22Rv1 (cell line): ENCODE measurements around the gene ATRNL1.

ENCODE experiments used
- ZFX ChIP-seq: fragments of 450-650 bp; IDR thresholded peaks from 2 replicates; pipeline ENCODE4 v1.6.1; 2017; ENCODE audit warnings: antibody characterized with exemption, borderline replicate concordance
- TF ChIP-seq, protein P1 (sequence below): fragments of 450-650 bp; IDR thresholded peaks from 2 replicates; pipeline ENCODE4 v1.5.1; 2017; ENCODE audit warnings: mild to moderate bottlenecking

DNA sequence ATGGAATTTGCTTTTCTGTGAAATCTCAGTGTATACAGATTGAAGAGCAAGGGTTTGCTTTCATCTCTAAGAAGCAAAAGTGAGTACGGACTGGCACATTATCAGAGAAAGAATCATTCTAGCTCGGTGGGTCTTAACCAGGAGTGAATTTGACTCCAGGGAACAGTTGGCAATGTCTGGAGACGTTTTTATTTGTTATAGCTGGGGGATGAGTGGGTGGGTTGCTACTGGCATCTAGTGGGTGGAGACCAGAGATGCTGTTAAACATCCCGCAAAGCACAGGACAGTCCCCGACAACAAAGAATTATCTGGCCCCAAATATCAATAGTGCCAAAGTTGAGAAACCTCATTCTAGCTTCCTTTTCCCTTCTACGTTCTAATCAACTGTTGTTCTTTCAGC is 43.8 kb upstream of the ATRNL1 start:
- TF ChIP-seq, protein P1, sequence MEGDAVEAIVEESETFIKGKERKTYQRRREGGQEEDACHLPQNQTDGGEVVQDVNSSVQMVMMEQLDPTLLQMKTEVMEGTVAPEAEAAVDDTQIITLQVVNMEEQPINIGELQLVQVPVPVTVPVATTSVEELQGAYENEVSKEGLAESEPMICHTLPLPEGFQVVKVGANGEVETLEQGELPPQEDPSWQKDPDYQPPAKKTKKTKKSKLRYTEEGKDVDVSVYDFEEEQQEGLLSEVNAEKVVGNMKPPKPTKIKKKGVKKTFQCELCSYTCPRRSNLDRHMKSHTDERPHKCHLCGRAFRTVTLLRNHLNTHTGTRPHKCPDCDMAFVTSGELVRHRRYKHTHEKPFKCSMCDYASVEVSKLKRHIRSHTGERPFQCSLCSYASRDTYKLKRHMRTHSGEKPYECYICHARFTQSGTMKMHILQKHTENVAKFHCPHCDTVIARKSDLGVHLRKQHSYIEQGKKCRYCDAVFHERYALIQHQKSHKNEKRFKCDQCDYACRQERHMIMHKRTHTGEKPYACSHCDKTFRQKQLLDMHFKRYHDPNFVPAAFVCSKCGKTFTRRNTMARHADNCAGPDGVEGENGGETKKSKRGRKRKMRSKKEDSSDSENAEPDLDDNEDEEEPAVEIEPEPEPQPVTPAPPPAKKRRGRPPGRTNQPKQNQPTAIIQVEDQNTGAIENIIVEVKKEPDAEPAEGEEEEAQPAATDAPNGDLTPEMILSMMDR = no peak
- TF ChIP-seq ZFX = no peak
